CD4-positive, alpha-beta T cell (primary cell): Measurements from ENCODE around the gene GRIN1. TPM values are rescaled to one million over a fixed set of nuclear protein-coding genes. Genes with fewer than 3 reads are reported as not detected.

Experiments used
- ATAC-seq: fragments of 200-7000 bp; cut with Tn5 transposase; one replicate; pipeline ENCODE4 v1.10.0; 2022; ENCODE audit warnings: mild to moderate bottlenecking; ENCODE audit not compliant: poor library complexity
- CTCF ChIA-PET: fragments of 350-600 bp; sonication (Branson Sonifier 250); formaldehyde crosslinking; loops from one replicate; lab custom pipeline; 2021; ENCODE audit warnings: antibody characterized with exemption, inconsistent platforms; lab: Charles Lee
- POLR2A ChIA-PET: fragments of 350-600 bp; sonication (Branson Sonifier 250); formaldehyde crosslinking; loops from one replicate; lab custom pipeline; 2021; ENCODE audit warnings: antibody characterized with exemption, inconsistent platforms; lab: Charles Lee
- DNase-seq, 14 experiments: peaks; one replicate each; pipeline ENCODE4 v3.0.0-alpha.2; 2013 to 2020; ENCODE audit warnings: mixed read lengths in 2 of 14
- H3K27ac ChIP-seq, 2 donors: one replicate each; pipeline versions ENCODE4 v1.5.1 to v1.7.0; 2013; ENCODE audit warnings: low read length in 2 of 2, low read depth in 1 of 2, mild to moderate bottlenecking in 1 of 2
- H3K27me3 ChIP-seq, 2 experiments: 1 replicate in 1 of 2; 2 replicates in 1 of 2; pipeline versions ENCODE4 v1.6.1 to v1.7.0; 2013; ENCODE audit warnings: low read length in 2 of 2, control low read depth in 1 of 2, mild to moderate bottlenecking in 1 of 2, moderate library complexity in 1 of 2; ENCODE audit not compliant: insufficient read depth in 2 of 2, control insufficient read depth in 1 of 2
- H3K36me3 ChIP-seq: one replicate; pipeline ENCODE4 v1.6.1; 2013; ENCODE audit warnings: low read length, control low read depth; ENCODE audit not compliant: insufficient read depth
- H3K4me1 ChIP-seq: one replicate; pipeline ENCODE4 v1.6.1; 2013; ENCODE audit warnings: low read length, control low read depth; ENCODE audit not compliant: insufficient read depth
- H3K4me3 ChIP-seq: one replicate; pipeline ENCODE4 v1.5.1; 2013; ENCODE audit warnings: mild to moderate bottlenecking, low read length, moderate library complexity
- H3K9me3 ChIP-seq, 2 experiments: 1 replicate in 1 of 2; 2 replicates in 1 of 2; pipeline versions ENCODE4 v1.6.1 to v1.7.0; 2013; ENCODE audit warnings: low read length in 2 of 2, mild to moderate bottlenecking in 2 of 2, control low read depth in 1 of 2, moderate library complexity in 1 of 2; ENCODE audit not compliant: control insufficient read depth in 1 of 2, insufficient read depth in 1 of 2
- H3K27ac Mint-ChIP-seq: one replicate; pipeline ENCODE4 v1.8.0; 2020; ENCODE audit warnings: mixed read lengths
- H3K27me3 Mint-ChIP-seq: one replicate; pipeline ENCODE4 v1.8.0; 2021; ENCODE audit warnings: mixed read lengths
- H3K36me3 Mint-ChIP-seq: one replicate; pipeline ENCODE4 v1.8.0; 2021; ENCODE audit warnings: low read depth, mixed read lengths
- H3K4me1 Mint-ChIP-seq: one replicate; pipeline ENCODE4 v1.8.0; 2021; ENCODE audit warnings: low read depth, mixed read lengths
- H3K4me3 Mint-ChIP-seq: one replicate; pipeline ENCODE4 v1.8.0; 2020; ENCODE audit warnings: mild to moderate bottlenecking, mixed read lengths
- H3K9me3 Mint-ChIP-seq: one replicate; pipeline ENCODE4 v1.8.0; 2020; ENCODE audit warnings: mixed read lengths
- intact Hi-C, 2 experiments: fragments of 100-400 bp; cut with DNase I in 1 of 2; cut with micrococcal nuclease in 1 of 2; formaldehyde crosslinking; loops; one replicate each; pipeline versions ENCODE4 v1.15.1 to v1.9.0; 2023 to 2025; cut with DNase I, micrococcal nuclease
- polyA plus RNA-seq, 2 donors: library from polyadenylated mRNA; unstranded; fragments of 120-200 nt; gene quantifications; one replicate each; pipeline ENCODE4 v1.2.1, GENCODE V29; 2013
- total RNA-seq, 174 experiments: library from RNA in 2 of 174; stranded (reverse) in 2 of 174; gene quantifications; one replicate each; pipeline ENCODE4 v1.2.3 and lab custom pipeline; 2021 to 2026
- TF ChIP-seq, protein P1 (sequence below): fragments of 200-600 bp; IDR thresholded peaks from one replicate; pipeline ENCODE4 v1.8.0; 2022; ENCODE audit warnings: antibody characterized with exemption, mild to moderate bottlenecking

Gene GRIN1
- total RNA-seq (not detected), total RNA-seq (lab: John Stamatoyannopoulos, UW) (0 to 0.95 (median 0.06) reads per million in 172 experiments)
- not detected for polyA plus RNA-seq (2013, experiment 1 of 2)
- 0.03 TPM for polyA plus RNA-seq (2013, experiment 2 of 2)

DNA sequence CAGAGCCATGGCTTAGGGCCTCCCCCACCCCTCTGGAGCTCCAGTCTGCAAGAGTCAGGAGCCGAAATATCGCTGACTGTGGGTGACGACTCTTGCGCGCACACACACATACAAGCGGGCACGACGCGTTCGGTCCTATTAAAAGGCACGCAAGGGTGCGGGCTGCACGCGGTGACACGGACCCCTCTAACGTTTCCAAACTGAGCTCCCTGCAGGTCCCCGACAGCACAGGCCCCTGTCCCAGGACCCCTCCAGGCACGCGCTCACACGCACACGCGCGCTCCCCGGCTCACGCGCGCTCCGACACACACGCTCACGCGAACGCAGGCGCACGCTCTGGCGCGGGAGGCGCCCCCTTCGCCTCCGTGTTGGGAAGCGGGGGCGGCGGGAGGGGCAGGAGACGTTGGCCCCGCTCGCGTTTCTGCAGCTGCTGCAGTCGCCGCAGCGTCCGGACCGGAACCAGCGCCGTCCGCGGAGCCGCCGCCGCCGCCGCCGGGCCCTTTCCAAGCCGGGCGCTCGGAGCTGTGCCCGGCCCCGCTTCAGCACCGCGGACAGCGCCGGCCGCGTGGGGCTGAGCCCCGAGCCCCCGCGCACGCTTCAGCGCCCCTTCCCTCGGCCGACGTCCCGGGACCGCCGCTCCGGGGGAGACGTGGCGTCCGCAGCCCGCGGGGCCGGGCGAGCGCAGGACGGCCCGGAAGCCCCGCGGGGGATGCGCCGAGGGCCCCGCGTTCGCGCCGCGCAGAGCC is at the start of gene GRIN1:
GRIN1 (plus strand) TSS at position 433 of the 746 bp plus-strand sequence. CDS start 333 bp downstream, outside the sequence.
- POLR2A ChIA-PET, result interaction anchor here (2.4 kb wide), 1 partner anchor 9 kb away, joined by 7 read pairs; no protein-coding TSS in a partner anchor
- peaks cover 5% of the 10 kb centered on the region for H3K4me1 Mint-ChIP-seq
- peaks cover 77% of the 10 kb centered on the region for H3K27me3 Mint-ChIP-seq
- H3K36me3 ChIP-seq, result no peaks in the 10 kb centered on the region
- H3K27ac Mint-ChIP-seq, result no peak within 1 kb of the TSS
- ATAC-seq (peak; percentile 86), DNase-seq (peak in 6 of 14 experiments; percentile 27 to 76 (median 48))
- CTCF ChIA-PET, result no interaction called here
- intact Hi-C loops, result no loop called here
- TF ChIP-seq, protein P1, sequence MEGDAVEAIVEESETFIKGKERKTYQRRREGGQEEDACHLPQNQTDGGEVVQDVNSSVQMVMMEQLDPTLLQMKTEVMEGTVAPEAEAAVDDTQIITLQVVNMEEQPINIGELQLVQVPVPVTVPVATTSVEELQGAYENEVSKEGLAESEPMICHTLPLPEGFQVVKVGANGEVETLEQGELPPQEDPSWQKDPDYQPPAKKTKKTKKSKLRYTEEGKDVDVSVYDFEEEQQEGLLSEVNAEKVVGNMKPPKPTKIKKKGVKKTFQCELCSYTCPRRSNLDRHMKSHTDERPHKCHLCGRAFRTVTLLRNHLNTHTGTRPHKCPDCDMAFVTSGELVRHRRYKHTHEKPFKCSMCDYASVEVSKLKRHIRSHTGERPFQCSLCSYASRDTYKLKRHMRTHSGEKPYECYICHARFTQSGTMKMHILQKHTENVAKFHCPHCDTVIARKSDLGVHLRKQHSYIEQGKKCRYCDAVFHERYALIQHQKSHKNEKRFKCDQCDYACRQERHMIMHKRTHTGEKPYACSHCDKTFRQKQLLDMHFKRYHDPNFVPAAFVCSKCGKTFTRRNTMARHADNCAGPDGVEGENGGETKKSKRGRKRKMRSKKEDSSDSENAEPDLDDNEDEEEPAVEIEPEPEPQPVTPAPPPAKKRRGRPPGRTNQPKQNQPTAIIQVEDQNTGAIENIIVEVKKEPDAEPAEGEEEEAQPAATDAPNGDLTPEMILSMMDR, result no peak
- peaks cover 0 to 47% of the 10 kb centered on the region in 2 experiments for H3K9me3 ChIP-seq
- H3K27ac ChIP-seq, result no peak within 1 kb of the TSS
- H3K9me3 Mint-ChIP-seq, result no peaks in the 10 kb centered on the region
- no peak within 1 kb of the TSS for H3K4me3 Mint-ChIP-seq
- H3K4me1 ChIP-seq, result peaks cover 8% of the 10 kb centered on the region
- no peak within 1 kb of the TSS for H3K4me3 ChIP-seq
- no peaks in the 10 kb centered on the region for H3K36me3 Mint-ChIP-seq
- H3K27me3 ChIP-seq, result peaks cover 75 to 76% of the 10 kb centered on the region in 2 experiments

DNA sequence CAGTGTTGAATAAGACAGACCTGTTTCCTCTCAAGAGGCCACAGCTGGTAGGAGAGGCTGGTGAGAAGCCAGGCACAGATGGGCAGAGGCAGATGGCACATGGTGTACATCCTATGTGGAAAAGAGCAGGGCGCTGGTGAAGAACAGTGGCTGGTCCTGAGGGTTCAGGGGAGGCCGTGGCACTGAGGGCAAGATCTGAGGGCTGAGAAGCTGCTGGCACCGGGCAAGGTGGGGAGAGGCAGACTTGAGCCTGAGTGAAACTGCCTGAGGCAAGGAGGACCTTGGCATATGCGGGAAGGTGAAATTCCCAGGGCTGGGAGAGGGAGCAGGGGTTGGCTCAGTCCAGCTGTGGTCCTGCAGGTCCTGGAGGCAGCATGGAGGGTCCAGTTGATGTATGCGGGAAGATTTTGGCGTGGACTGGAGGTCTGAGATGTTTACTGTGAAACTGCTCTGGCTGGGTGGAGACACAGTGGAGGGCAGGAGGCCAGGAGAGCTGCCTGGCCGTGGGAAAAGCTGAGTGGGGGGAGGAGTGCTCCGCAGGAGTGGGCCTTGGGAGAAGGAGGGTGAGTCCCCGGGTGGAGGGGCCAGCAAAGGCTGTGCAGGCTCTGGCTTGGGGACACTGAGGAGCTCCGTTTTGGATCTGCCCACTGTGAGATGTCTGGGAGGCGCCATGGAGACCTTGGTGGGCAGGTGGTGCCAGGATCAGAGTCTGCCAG is 49.6 kb upstream of the GRIN1 start:
- no peak overlapping the region for H3K4me3 ChIP-seq
- no peaks in the 10 kb centered on the region for H3K9me3 ChIP-seq
- TF ChIP-seq, protein P1, result no peak
- H3K27ac ChIP-seq, result no peak overlapping the region
- H3K4me1 ChIP-seq, result peaks cover 22% of the 10 kb centered on the region
- Mint-ChIP-seq H3K27ac (peak overlapping the region; percentile 42), H3K4me3 (no peak overlapping the region), H3K4me1 (peaks cover 36% of the 10 kb centered on the region), H3K9me3 (no peaks in the 10 kb centered on the region), H3K36me3 (peaks cover 64% of the 10 kb centered on the region), H3K27me3 (no peaks in the 10 kb centered on the region)
- DNase-seq (no peak), ATAC-seq (no peak)
- ChIA-PET CTCF (interaction anchor here (0.8 kb wide), 1 partner anchor 60 kb away, joined by 4 read pairs; no protein-coding TSS in a partner anchor), POLR2A (interaction anchor here (3.7 to 4.2 kb wide), 2 partner anchors 41 to 151 kb away, joined by 28 to 32 read pairs; partner anchors contain the start of gene TUBB4B)
- H3K36me3 ChIP-seq, result peaks cover 30% of the 10 kb centered on the region
- intact Hi-C loops, result loop anchor here (5.0 kb wide), 2 partner anchors 38 to 607 kb away; partner anchors contain the start of gene SEC16A (in 1 of the 2)
- H3K27me3 ChIP-seq, result no peaks in the 10 kb centered on the region
